Measurements from ENCODE around the gene PAFAH2.

PAFAH2 gene

GRCh38 chr1:25997828-25998761 lies at the start of gene PAFAH2:
Gene PAFAH2 (minus strand): TSS chr1:25998063. CDS start chr1:25990816, 7,247 bp downstream.
- DNase-seq, result peak; percentile 98

- DNase-seq, result no peak
Measured at GRCh38 chr1:26047278-26047874, 49.5 kb upstream of the PAFAH2 start.

GRCh38 chr1:26046246-26047095 lies 48.6 kb upstream of the PAFAH2 start:
- no peak for DNase-seq

- no peak for DNase-seq
Measured at GRCh38 chr1:26045722-26046245, 47.9 kb upstream of the PAFAH2 start, which contains the start of gene SLC30A2. Gene SLC30A2 (minus strand): TSS chr1:26046118. CDS start chr1:26045896, 222 bp downstream.

GRCh38 chr1:26044971-26045721 lies 47.3 kb upstream of the PAFAH2 start:
- no peak for DNase-seq

GRCh38 chr1:26044414-26044813 lies 46.6 kb upstream of the PAFAH2 start:
- no peak for DNase-seq

DNA sequence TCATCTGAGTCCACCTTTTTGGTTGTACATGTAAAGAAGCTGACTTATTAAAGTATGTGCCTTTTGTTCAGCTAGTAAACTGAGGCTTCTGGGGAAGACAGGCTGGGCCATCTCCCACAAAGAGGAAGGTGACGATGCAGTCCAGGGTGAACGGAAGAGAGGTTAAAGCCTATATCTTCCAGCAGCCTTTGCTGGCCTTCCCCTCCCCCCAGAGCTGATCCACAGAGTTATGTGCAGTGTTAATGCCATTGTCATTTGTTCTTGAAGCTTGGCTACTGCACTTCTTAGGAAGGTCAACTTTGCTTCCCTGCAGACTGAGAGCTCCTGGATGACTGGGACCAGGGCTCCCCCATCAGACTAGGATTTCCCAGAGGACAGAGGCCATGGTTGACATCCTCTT lies 45.9 kb upstream of the PAFAH2 start:
- no peak for DNase-seq

GRCh38 chr1:26041978-26042377 lies 44.1 kb upstream of the PAFAH2 start:
- DNase-seq, result no peak

DNA sequence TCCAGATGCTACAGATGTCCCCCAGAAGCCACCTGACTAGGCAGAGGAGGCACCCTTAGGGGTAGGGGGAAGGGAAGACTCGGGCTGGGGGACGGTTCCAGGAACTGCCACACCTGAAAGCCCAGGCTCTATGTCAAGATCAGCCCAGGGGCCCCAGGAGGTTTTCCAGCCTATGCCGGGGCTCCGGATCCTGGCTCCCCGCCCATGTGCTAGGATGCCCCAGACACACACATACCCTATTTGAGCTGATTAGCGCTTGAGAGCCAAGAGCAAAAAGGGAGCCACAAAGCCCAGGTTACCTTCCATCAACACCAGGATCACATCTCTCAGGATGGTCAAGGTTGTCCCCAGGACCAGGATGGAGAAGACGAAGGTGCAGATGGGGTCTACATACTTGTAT lies 43.5 kb upstream of the PAFAH2 start:
- no peak for DNase-seq

- no peak for DNase-seq
Measured at GRCh38 chr1:26038904-26039303, 41.0 kb upstream of the PAFAH2 start.

- DNase-seq, result no peak
Measured at GRCh38 chr1:26038477-26038876, 40.6 kb upstream of the PAFAH2 start.

- no peak for DNase-seq
Measured at GRCh38 chr1:26037904-26038303, 40.0 kb upstream of the PAFAH2 start.

DNA sequence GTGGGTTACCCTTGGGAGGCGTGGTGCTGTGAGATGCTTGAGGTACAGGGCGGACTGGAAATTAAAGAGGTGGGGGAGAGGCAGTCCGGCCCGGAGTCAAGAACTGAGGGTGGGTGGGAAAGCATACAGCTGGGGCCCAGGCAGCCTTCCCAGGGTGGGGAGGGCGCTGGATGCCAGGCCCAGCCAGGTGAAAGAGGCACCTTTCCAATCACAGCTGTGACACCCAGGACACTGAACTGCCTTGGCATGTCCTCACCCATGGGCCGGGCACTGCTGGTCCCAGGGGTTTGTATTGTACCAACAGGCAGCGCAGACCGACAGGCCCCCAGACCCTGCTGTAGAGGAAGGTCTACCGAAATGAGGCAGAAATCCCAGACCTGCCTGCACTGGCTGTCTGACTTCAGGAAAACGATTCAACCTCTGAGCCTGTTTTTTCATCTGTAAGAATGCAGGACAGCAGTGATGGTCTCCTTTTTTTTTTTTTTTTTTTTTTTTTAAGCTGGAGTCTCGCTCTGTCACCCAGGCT lies 39.0 kb upstream of the PAFAH2 start:
- DNase-seq, result no peak

DNA sequence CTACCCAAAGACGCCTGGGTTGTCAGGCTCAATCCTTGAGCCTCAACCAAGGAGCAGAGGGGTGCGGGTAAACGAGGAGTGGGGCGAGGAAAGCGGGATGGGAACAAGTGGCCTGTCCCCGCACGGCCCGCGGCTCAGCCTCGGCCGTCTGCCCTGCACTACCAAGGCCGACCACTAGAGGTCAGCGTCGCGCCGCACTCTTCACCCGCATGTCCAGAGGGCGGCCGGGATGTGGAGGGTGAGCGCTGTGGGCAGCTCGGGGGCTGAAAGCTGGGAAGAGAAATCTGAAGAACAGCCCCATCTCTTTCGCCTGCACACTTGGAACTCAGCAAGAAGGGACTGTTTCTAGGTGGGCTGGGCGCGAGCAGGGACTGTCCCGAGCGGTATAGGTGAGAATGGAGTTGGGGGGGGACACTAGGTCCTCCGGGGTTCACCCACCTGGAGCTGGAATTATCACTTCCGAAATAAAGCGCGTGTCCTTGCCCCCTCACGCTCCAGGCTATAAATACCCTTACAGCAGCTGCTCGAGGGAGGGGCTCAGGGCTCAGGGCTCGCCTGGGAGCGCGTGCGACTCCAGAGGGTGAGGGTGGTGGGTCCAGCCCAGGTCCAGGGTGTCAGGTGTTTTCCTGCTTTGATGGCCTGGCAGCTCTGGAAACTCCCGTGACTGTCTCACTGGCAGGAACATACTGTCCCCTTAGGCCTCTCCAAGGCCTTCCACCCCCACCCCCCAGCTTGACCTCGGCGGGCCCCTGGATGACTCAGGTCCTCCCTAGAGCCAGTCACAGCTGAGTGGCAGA lies 38.3 kb upstream of the PAFAH2 start:
- DNase-seq, result peak; percentile 58

DNA sequence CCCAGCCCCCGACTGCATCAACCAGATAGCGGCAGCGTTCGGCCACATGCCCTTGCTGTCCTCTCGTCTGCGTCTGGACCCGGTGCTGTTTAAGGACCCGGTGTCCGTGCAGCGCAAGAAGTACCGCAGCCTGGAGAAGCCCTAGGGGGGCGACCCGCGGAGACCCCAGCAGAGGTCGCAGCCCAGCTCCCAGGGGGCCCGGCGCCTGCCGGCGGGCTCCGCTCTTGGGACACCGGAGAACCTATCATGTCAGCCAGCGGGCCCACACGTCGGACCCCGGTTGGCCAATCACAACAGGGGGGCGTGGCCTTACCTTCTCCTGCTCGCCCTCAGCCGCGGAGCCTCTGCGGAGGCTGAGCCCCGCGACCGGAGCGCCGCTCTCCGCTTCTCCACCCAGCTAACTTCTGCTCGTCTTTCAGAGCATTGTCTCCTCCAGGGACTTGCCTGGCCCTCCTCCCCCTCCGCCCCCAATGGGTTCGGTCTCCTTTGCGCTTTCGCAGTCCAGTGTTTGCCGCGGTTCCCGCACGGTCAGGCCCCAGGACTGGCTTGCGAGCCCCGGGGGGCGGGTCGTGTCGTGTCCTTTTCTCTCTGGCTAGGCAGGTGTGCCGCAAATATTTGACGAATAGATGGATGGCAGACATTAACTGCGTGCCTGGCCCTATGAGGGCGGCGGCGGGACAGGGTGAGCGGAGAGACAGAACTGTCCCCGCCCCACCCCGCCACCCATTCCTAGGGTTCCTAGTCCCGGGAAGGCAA lies 37.5 kb upstream of the PAFAH2 start:
- DNase-seq, result peak; percentile 93

DNA sequence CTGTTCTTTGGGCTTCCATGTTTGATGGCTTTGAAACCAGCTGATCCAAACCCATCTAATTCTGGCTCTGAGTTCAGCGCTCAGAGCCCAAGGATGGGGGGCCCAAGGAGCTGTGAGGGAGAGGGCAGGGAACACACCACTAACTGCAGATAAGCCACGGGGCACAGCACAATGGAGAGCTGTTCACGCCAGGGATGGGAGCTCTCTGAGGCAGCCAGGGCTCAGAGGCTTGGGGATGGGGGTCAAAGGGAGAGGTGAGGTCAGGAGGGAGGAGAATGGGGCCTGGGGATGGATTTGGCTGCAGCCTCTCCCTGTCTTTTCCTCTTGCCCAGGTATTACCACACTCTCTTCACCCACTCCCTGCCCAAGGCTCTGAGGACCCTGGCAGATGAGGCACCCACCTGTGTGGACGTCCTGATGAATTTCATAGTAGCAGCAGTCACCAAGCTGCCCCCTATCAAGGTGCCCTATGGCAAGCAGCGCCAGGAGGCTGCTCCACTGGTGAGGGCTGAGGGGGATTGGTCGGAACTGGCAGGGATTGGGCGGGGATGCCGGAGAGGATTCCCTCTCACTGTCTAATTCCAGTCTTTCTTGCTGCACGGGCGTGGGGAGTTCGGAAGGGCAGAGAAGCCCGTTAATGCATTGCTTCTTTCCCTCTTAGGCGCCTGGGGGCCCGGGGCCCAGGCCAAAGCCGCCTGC lies 36.8 kb upstream of the PAFAH2 start:
- DNase-seq, result no peak

- DNase-seq, result no peak
Measured at GRCh38 chr1:26032656-26033357, 34.9 kb upstream of the PAFAH2 start.

GRCh38 chr1:26031611-26032220 lies 33.9 kb upstream of the PAFAH2 start:
- DNase-seq, result no peak

GRCh38 chr1:26031196-26031595 lies 33.3 kb upstream of the PAFAH2 start:
- no peak for DNase-seq

Measured in CD4-positive, alpha-beta T cell treated with Interleukin-15 for 1 hour (primary cell).